Cardiac muscle cell (in vitro differentiated cells and primary cell): ENCODE results near the gene TMEM37. TPM values are rescaled to one million over a fixed set of nuclear protein-coding genes. Genes with fewer than 3 reads are reported as not detected.

Experiments
- DNase-seq, 2 donors: peaks; one replicate each; pipeline versions ENCODE4 v3.0.0 to v3.0.0-alpha.2; 2010 to 2017; ENCODE audit warnings: low read depth in 1 of 2, low spot score in 1 of 2
- H3K27ac ChIP-seq: fragments of 200-600 bp; sonication (generic); 2 replicates; pipeline ENCODE4 v1.5.1; 2016
- H3K27me3 ChIP-seq: fragments of 200-600 bp; sonication (generic); 2 replicates; pipeline ENCODE4 v1.6.0; 2016; ENCODE audit warnings: control low read depth
- H3K36me3 ChIP-seq: fragments of 200-600 bp; sonication (generic); 2 replicates; pipeline ENCODE4 v1.5.1; 2016; ENCODE audit warnings: control low read depth
- H3K4me1 ChIP-seq: fragments of 200-600 bp; sonication (generic); 2 replicates; pipeline ENCODE4 v1.8.1; 2017; ENCODE audit warnings: low read depth, mild to moderate bottlenecking, mixed run types
- H3K4me3 ChIP-seq: fragments of 200-600 bp; sonication (generic); 2 replicates; pipeline ENCODE4 v1.5.1; 2016; ENCODE audit warnings: mild to moderate bottlenecking
- H3K9me3 ChIP-seq: fragments of 200-600 bp; sonication (generic); 2 replicates; pipeline ENCODE4 v1.5.1; 2017; ENCODE audit warnings: low read depth, mild to moderate bottlenecking, control low read depth
- polyA plus RNA-seq: library from polyadenylated mRNA; unstranded; fragments of >200 nt; fragmentation: Nextera tagmentation; extraction: Ambion mirVana; gene quantifications from 2 replicates; pipeline ENCODE4 v1.2.1, GENCODE V29; 2016
- total RNA-seq: library from RNA; depleted of rRNA; stranded (reverse); fragments of >200 nt; gene quantifications from 2 replicates; pipeline ENCODE4 v1.2.3, GENCODE V29; 2016
- TF ChIP-seq, protein P1 (sequence below): IDR thresholded peaks from 2 replicates; pipeline ENCODE4 v1.5.1; 2012; ENCODE audit warnings: low read depth, mild to moderate bottlenecking, low read length

TMEM37 gene
- total and polyA plus RNA-seq, 2 experiments from 2014 or later, result 2.1 to 4.3 TPM

DNA sequence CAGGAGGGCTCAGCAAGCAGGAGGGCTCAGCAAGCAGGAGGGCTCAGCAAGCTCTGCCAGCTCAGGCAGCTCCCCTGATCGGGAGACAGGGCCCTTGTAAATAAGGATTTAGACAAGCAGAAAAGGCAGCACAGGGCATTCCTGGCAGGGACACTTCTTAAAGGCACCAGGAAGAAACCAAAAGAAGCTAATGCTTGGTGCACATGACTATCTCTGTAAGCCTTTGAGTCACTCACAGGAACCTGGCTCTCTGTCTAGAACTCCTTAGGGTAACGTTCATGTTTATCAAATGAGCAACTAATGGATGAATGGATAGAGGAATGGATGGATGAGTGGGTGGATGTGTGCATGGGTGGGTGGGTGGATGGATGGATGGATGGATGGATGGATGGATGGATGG is 28.4 kb downstream of the TMEM37 start:
- DNase-seq, result no peak
- TF ChIP-seq, protein P1, sequence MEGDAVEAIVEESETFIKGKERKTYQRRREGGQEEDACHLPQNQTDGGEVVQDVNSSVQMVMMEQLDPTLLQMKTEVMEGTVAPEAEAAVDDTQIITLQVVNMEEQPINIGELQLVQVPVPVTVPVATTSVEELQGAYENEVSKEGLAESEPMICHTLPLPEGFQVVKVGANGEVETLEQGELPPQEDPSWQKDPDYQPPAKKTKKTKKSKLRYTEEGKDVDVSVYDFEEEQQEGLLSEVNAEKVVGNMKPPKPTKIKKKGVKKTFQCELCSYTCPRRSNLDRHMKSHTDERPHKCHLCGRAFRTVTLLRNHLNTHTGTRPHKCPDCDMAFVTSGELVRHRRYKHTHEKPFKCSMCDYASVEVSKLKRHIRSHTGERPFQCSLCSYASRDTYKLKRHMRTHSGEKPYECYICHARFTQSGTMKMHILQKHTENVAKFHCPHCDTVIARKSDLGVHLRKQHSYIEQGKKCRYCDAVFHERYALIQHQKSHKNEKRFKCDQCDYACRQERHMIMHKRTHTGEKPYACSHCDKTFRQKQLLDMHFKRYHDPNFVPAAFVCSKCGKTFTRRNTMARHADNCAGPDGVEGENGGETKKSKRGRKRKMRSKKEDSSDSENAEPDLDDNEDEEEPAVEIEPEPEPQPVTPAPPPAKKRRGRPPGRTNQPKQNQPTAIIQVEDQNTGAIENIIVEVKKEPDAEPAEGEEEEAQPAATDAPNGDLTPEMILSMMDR, result no peak
- H3K27ac ChIP-seq, result no peak overlapping the region
- no peaks in the 10 kb centered on the region for H3K4me1 ChIP-seq
- no peaks in the 10 kb centered on the region for H3K36me3 ChIP-seq
- no peak overlapping the region for H3K4me3 ChIP-seq
- no peaks in the 10 kb centered on the region for H3K9me3 ChIP-seq
- no peaks in the 10 kb centered on the region for H3K27me3 ChIP-seq

DNA sequence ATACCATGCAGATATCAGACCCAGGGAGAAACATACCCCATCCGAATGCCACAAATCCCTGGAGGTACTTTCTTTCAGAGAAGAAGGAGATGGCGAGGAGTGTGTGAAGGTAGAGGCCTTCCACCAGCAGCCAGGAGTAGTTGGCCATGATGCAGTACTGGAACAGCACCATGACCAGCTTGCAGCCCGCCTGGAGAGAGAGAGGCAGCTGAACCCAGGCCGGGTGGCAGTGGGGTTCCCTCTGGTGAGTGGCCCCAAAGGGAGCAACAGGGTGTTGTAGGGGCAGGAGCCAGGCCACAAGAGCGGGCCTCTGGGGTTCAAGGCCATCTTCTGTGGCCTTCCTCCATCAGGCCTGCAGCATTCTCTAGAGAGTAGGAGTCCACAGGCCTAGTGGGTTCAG is 30.2 kb downstream of the TMEM37 start:
- TF ChIP-seq, protein P1, result no peak
- Histone ChIP-seq H3K9me3 (no peaks in the 10 kb centered on the region), H3K27ac (no peak overlapping the region), H3K4me3 (no peak overlapping the region), H3K36me3 (no peaks in the 10 kb centered on the region), H3K4me1 (no peaks in the 10 kb centered on the region), H3K27me3 (no peaks in the 10 kb centered on the region)
- no peak for DNase-seq

DNA sequence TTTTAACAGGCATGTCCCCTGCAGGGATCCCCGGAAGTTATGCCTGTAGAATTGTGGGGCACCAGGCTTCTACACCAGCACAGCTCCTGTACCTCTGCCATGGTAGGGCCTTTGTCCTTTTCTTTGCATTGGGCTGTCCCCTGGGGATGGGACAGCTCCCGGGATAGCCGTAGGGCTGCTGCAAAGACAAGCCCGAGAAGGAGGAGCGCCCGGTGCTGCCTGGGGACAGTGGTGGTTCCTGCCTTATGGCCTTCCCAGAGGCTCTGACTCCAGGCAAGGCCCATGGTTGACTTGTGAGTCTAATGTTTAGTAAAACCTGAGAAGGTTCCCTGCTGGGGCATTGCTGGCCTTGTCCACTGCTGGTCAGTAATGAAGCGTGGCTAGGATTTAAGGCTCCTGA is 30.9 kb downstream of the TMEM37 start:
- TF ChIP-seq, protein P1, result no peak
- H3K4me3 ChIP-seq, result no peak overlapping the region
- no peaks in the 10 kb centered on the region for H3K27me3 ChIP-seq
- H3K4me1 ChIP-seq, result no peaks in the 10 kb centered on the region
- H3K27ac ChIP-seq, result no peak overlapping the region
- DNase-seq, result no peak
- no peaks in the 10 kb centered on the region for H3K9me3 ChIP-seq
- H3K36me3 ChIP-seq, result no peaks in the 10 kb centered on the region

DNA sequence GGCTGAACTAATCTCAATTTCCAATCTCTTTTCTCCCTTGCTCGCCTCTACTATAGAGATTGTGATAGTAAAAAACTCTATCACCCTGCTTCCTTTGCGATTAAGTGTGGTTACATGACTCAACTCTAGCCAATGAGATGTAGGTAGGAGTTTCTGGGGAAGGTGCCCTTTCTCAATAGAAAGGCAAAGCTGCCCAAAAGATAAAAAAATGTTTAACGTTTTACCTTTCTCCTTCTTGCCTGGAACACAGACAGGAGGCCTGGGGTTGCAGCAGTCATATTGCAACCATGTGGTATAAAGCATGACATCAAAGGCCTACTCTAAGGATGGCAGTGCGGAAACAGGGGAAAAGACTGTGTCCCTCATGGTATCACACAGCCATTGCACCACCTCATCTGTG is 31.5 kb downstream of the TMEM37 start:
- H3K36me3 ChIP-seq, result no peaks in the 10 kb centered on the region
- no peak overlapping the region for H3K4me3 ChIP-seq

DNA sequence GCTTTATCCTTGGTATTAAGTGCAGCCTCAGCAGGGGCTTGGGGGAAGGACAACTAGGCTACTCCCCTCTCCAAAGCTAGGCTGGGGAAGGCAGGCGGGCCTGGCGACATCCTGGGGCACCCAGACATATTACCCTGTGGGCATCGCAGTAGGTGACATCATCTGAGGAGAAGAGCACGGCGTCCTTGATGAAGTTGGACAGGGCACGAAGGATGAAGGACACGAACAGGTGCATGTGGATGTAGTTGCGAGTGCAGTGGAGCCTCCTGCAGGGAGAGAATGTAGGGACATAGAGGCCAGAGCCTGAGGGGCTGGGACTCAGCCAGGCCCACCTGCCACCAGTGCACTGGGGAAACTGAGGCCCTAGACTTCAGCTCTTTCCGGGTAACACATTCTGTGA is 32.3 kb downstream of the TMEM37 start:
- no peak overlapping the region for H3K4me3 ChIP-seq
- no peaks in the 10 kb centered on the region for H3K9me3 ChIP-seq
- H3K4me1 ChIP-seq, result no peaks in the 10 kb centered on the region
- no peak overlapping the region for H3K27ac ChIP-seq
- no peaks in the 10 kb centered on the region for H3K27me3 ChIP-seq
- no peaks in the 10 kb centered on the region for H3K36me3 ChIP-seq
- TF ChIP-seq, protein P1, result no peak
- no peak for DNase-seq

More for the DNA sequence above, 31.5 kb downstream of the TMEM37 start:
- TF ChIP-seq, protein P1, result no peak
- H3K27me3 ChIP-seq, result no peaks in the 10 kb centered on the region
- no peaks in the 10 kb centered on the region for H3K9me3 ChIP-seq
- H3K27ac ChIP-seq, result no peak overlapping the region
- DNase-seq, result no peak
- H3K4me1 ChIP-seq, result no peaks in the 10 kb centered on the region

DNA sequence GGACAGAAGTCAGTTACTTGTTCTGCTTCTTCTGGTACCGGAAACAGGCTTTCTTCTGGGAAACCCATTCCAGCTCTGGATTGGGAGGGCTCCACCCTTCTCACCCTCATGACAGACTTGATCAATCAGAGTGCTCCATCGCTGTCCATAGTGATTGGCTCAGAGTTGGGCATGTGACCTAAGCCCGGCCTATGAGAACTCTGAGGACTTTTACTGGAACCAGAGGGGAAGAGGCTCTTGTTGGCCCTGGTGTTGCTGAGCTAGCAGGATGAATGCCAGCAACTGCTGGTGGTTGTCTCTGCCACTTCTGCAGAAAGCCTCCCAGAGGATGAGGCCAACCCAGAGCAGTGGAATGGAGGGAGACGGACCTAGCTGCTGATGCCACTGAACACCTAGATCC is 33.3 kb downstream of the TMEM37 start:
- Histone ChIP-seq H3K27ac (no peak overlapping the region), H3K9me3 (no peaks in the 10 kb centered on the region), H3K4me1 (no peaks in the 10 kb centered on the region), H3K4me3 (no peak overlapping the region), H3K36me3 (no peaks in the 10 kb centered on the region), H3K27me3 (no peaks in the 10 kb centered on the region)
- DNase-seq, result no peak
- TF ChIP-seq, protein P1, result no peak
